Activated CD4-positive, alpha-beta T cell treated with anti-CD3 and anti-CD28 coated beads, Interleukin-2, Interleukin-6, amounts not matched to agents 100 ng/mL and 50 ng/mL, durations not matched to agents 16 hours and 8 hours (primary cell): ENCODE measurements around the gene GMPR.
"Not testable (repeated sequence)": the region's sequence is repeated elsewhere in the genome, so short reads cannot be mapped to it uniquely, and the experiment has no call there.

Experiments used
- DNase-seq: peaks from one replicate; pipeline ENCODE4 v3.0.0-alpha.2; 2020

Gene GMPR

GRCh38 chr6:16226117-16227047, 12.0 kb upstream of the GMPR start:
- not testable (repeated sequence) for DNase-seq

- no peak for DNase-seq
Measured at GRCh38 chr6:16227048-16227562, 11.3 kb upstream of the GMPR start.

DNA sequence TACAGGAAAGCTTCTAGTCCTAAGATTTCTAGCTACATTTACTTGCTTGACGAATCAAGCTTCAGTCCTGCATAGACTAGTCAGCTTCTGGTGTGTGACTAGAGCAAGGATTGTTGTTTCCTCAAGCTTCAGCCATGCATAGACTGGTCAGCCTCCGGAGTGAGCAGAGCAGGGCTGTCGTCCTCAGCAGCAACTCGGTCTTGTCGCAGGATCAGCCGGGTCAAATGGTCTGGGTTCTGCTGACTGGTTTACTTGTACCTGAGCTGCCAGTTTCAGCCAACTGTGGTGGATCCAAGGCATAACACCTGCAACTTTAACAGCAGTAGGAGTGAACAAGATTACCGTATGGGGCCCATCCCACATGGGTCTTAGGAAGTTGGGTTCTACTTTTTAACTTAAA, 10.8 kb upstream of the GMPR start:
- DNase-seq, result no peak

DNA sequence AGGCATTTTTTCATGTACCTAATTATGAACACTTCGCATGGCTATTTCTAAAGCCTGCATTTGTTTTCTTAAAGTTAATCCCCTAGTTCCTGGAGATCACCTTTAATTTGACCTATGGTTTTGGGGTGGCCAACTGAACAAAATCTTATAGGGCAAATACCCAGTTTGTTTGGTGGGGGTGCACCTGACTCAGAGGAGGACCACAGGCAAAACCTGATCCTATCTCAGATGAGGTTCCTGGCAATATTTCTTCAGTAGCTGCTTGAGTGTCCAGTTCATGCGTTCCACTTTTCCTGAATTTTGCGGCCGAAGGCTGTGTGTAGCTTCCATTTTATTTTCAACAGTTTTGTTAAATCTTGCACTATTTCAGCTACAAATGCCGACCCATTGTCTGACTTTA, 10.3 kb upstream of the GMPR start:
- DNase-seq, result no peak

DNA sequence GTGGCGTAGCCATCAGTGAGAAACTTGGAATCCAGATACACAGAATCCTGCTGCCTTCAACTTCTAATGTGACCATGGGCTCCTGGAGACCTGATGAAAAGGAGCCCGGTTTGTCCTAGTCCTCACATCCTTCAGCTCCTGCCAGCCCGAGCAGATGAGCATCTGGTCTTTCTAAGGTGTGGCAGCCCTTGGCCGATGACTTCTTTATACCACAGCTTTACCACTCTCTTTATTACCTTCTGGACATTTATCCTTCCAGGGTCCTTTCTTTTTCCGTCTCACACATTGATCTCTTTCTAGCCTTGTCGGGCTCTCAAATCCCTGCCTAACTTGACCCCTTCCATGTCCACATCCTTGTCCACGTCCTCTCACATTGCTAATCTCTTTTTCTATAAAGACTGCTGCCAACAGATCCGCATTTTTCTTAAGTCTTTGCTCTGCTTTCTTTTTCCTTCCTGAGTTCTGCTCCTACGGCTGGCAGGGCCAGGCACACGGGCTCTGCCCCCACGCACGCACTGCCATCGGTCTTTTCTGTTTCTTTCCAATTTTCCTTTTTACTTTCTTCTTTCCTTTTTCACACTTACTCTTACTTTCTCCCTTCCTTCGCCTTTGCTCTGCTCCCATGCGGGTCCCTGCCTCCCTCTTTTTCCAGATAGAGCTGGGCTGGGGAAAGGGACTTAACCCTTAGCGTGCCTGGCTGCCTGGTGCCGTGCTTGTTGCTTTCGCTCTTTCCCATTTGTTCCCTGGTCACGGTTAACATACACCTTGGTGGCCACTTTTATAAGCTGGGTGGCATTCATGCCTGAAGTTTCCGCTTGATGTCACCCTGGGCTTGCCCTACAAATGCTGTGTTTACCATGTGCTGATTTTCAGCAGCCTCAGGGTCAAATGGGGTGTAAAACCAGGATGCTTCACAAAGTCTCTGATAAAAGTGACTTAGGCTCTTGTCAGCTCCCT, 9.4 kb upstream of the GMPR start:
- DNase-seq, result no peak

- no peak for DNase-seq
Measured at GRCh38 chr6:16229700-16230099, 8.7 kb upstream of the GMPR start.

GRCh38 chr6:16230953-16231352, 7.4 kb upstream of the GMPR start:
- no peak for DNase-seq

DNA sequence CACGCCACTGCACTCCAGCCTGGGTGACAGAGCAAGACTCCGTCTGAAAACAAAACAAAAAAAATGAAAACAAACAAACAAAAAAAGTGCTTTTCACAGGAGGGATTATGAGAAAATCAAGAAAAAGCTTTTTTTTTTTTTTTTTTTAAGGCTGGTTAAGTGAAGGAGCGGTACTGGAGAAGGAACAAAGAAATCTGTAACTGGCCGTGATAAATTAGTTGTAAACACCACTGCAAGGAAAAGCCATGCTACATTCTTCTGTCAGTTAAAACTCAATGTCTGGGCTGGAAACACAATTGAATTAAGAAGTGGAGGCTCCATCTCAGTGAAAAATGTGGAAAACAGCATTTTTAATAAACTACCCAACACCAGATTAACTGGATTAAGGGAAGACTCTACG, 6.3 kb upstream of the GMPR start:
- DNase-seq, result no peak

GRCh38 chr6:16236009-16236501, 2.3 kb upstream of the GMPR start:
- DNase-seq, result no peak

DNA sequence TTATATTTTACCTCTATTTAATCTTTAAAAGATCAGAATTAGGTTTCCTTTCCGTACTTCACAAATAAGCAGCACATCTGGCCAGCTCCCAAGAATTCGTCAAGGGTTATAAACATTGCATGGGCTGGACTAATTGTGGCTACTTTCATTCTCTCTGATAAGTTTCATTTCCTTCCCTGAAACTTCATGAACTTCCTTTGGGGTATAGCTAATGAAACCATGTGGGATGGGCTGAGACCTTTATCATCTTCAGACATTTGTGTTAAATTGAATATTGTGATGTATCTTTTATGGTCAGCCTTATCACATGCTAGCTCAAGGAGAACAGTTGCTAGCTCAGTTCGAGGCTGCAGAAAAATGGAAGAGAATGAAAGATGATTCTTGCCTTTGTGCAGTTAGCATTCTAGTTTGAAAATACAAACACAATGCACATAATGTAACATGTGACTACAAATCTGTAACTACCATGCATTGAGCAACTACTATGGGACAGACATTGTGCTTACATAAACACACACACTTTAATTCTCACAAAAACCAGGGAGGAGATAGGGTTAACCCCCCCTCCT, 1.7 kb upstream of the GMPR start:
- no peak for DNase-seq

DNA sequence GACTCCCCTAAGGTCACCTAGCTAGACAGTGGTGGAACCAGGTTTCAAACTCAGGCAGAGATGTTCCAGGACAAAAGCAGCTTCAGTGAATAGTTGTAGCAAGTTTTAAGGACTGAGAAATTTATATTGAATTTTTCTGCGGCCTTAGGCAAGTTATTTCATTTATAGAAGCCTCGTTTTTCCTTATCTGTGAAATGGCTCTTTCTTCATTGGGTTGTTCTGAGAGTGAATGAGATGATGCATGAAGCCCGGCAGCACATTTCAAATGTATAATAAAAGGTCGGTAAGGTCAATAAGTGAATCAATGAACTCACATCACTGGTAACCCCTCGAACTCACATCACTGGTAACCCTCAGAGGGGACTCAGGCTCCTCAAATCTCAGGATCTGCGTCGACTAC, 1.1 kb upstream of the GMPR start:
- no peak for DNase-seq

GRCh38 chr6:16238963-16239797, 793 bp downstream of the GMPR start:
- no peak for DNase-seq

DNA sequence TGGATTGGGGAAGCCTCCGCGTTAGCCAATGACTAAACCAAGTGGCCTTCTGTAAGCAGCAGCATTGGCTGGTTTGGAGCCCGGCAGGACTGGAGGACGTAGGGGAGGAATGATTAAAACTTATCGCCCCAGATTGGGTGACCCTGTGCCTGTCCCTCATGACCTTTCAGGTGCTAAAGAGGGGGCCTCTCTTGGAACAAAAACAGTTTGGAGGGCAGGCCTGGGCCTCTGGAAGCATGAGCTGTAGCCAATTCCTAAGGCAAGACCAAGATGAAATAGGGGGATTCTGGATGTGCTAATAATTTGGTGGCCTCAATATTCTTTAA, 1.4 kb downstream of the GMPR start:
- DNase-seq, result no peak

DNA sequence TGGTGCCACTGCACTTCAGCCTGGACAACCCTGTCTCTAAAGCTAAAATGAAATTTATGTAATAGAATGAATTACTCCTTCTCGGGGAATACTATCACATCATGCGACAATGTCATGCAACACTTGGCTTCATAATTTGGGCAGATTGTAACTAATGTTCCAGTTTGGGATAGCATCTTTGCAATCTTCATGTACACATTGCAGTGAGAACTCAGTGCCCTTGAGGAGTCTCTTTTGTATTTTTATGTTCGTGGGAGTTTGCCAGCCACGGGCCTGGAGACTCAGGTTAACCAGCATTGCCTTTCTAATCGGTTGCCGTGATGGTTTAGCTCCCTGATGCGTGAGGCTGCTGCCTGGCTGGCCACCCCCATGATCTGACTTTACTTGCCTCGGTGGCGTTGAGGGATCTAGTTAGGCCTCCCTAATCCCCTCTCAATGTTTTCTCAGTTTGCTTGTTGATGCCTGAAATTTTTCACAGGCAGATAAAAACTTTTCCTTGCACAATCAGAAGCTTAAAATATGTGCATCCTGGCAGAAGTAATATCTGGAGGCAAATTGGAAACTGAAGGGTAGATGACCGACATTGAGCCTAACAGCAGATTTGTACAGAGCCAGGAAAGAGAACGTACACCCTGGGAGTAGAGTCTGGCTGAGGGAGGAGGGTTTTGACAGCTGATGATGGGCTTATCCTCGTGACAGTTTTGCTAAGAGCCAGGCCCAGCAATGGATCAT, 2.4 kb downstream of the GMPR start:
- DNase-seq, result no peak

- DNase-seq, result no peak
Measured at GRCh38 chr6:16241321-16241689, 2.9 kb downstream of the GMPR start.

GRCh38 chr6:16243055-16243454, 4.7 kb downstream of the GMPR start:
- DNase-seq, result no peak

GRCh38 chr6:16243664-16244063, 5.3 kb downstream of the GMPR start:
- DNase-seq, result no peak

DNA sequence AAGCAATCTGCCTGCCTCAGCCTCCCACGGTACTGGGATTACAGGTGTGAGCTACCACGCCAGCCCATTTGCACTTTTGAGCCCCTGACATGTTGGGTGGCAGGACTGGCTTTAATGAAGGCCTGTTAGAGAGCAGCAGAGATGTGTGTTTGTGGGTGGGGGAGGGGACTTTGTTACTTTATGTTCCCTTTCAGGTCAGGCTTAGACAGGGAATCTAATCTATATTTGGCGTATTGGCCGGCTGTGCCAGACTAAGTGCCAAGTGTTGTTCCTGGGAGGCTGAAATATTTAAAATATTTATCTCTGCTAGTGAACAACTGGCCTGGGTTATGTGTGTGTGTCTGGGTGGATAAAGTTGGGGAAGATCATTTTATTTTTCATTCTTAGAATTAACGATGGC, 6.1 kb downstream of the GMPR start:
- no peak for DNase-seq

- no peak for DNase-seq
Measured at GRCh38 chr6:16244869-16245451, 6.6 kb downstream of the GMPR start.

- no peak for DNase-seq
Measured at GRCh38 chr6:16248271-16248853, 10.0 kb downstream of the GMPR start.

GRCh38 chr6:16249971-16250370, 11.6 kb downstream of the GMPR start:
- no peak for DNase-seq
